Gastroesophageal sphincter (tissue), 4 donors: ENCODE results near the gene DGKQ. TPM values are rescaled to one million over a fixed set of nuclear protein-coding genes. Genes with fewer than 3 reads are reported as not detected.

Source experiments
- ATAC-seq: fragments of 150-250 bp; one replicate; pipeline ENCODE4 v1.9.1; 2016; ENCODE audit warnings: mild to moderate bottlenecking, moderate library complexity
- H3K27ac ChIP-seq, 4 donors: fragments of 200-600 bp; sonication (generic) in 3 of 4; 1 replicate in 3 of 4; 2 replicates in 1 of 4; pipeline ENCODE4 v1.5.1; 2016 to 2019
- H3K27me3 ChIP-seq: fragments of 200-600 bp; sonication (generic); one replicate; pipeline ENCODE4 v1.5.1; 2019
- H3K36me3 ChIP-seq, 2 donors: fragments of 200-600 bp; sonication (generic); one replicate each; pipeline ENCODE4 v1.5.1; 2019; ENCODE audit warnings: control low read depth in 1 of 2
- H3K4me1 ChIP-seq, 3 donors: fragments of 200-600 bp; sonication (generic); 1 replicate in 2 of 3; 2 replicates in 1 of 3; pipeline ENCODE4 v1.5.1; 2016 to 2019; ENCODE audit warnings: control low read depth in 2 of 3
- H3K4me3 ChIP-seq, 2 donors: fragments of 200-600 bp; sonication (generic); one replicate each; pipeline ENCODE4 v1.5.1; 2019; ENCODE audit warnings: mild to moderate bottlenecking in 1 of 2, moderate library complexity in 1 of 2
- H3K9me3 ChIP-seq, 3 donors: fragments of 200-600 bp; sonication (generic); one replicate each; pipeline ENCODE4 v1.5.1; 2017 to 2019; ENCODE audit warnings: control low read depth in 2 of 3
- EP300 ChIP-seq: sonication (generic); formaldehyde crosslinking; IDR thresholded peaks from one replicate; pipeline ENCODE4 v1.6.1; 2017; ENCODE audit warnings: antibody characterized with exemption, mild to moderate bottlenecking
- POLR2A ChIP-seq, 2 donors: fragments of 450-650 bp; IDR thresholded peaks; one replicate each; pipeline ENCODE4 v1.6.1; 2017; ENCODE audit warnings: antibody characterized with exemption in 2 of 2, mild to moderate bottlenecking in 2 of 2, moderate library complexity in 1 of 2
- POLR2AphosphoS5 ChIP-seq: sonication (generic); formaldehyde crosslinking; IDR thresholded peaks from one replicate; pipeline ENCODE4 v1.6.1; 2017; ENCODE audit warnings: antibody characterized with exemption
- WGBS, 2 donors: methylation state at CpG; one replicate each; pipeline ENCODE4 v1.1.5; 2018; ENCODE audit warnings: low coverage in 1 of 2; 5-methylcytosine and 5-hydroxymethylcytosine counted together
- total RNA-seq, 4 donors: library from RNA; depleted of rRNA; stranded (reverse); fragments of >200 nt; gene quantifications; one replicate each; pipeline ENCODE4 v1.1.0, GENCODE V29; 2016
- TF ChIP-seq, protein P1 (sequence below), 4 experiments: fragments of 200-600 bp in 2 of 4; fragments of 450-650 bp in 2 of 4; sonication (generic) in 1 of 4; IDR thresholded peaks; one replicate each; pipeline ENCODE4 v1.5.1; 2017 to 2019; ENCODE audit warnings: antibody characterized with exemption in 4 of 4, mild to moderate bottlenecking in 2 of 4, moderate library complexity in 2 of 4

The DGKQ gene
- total RNA-seq, 4 donors from 2014 or later, result 7.5 to 13.5 (median 9.3) TPM

DNA sequence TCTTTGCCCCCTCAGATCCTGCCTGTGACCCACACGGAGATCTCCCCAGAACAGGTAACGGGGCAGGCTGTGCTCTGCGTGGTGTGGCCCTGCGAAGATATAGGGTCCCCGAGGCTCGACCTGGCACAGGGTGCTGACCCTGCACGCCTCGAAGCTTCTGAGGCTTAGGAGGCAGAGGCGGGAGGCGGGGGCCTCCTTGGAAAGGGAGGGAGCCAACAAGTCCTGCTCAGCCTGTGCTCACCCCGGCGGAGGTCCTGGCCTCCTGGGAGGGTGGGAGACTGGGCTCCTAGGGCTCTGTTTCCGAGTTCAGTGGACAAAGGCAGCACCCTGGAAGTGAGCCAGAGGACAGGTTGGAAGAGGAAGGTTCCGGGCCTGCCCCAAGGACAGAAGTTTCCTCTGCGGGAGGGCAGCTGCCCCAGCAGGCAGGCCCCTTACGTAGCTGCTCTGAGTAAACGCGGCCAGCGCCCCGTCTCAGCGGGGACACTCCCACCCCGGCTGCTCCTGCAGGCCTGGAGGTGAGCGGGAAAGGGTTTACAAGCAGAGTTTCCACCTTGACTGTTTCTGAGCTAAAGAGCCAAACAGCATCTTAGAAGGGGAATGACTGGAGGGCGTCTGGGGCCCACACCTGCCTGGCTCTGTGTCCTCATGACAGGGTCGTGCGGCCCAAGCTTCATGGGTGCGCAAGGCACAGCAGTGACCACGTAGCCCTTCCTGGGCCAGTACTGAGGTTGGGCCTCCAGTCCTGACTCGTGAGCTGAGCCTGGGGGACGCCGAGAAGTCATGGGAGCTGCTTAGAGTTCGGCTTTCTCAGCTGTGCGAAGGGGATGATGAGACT lies 25.1 kb downstream of the DGKQ start:
- H3K4me1 ChIP-seq, result peaks cover 0 to 12% (median 0%) of the 10 kb centered on the region in 3 donors
- TF ChIP-seq POLR2AphosphoS5 (no peak), POLR2A (IDR thresholded peaks at IDR 0.05) (no peak), EP300 (no peak)
- TF ChIP-seq, protein P1, sequence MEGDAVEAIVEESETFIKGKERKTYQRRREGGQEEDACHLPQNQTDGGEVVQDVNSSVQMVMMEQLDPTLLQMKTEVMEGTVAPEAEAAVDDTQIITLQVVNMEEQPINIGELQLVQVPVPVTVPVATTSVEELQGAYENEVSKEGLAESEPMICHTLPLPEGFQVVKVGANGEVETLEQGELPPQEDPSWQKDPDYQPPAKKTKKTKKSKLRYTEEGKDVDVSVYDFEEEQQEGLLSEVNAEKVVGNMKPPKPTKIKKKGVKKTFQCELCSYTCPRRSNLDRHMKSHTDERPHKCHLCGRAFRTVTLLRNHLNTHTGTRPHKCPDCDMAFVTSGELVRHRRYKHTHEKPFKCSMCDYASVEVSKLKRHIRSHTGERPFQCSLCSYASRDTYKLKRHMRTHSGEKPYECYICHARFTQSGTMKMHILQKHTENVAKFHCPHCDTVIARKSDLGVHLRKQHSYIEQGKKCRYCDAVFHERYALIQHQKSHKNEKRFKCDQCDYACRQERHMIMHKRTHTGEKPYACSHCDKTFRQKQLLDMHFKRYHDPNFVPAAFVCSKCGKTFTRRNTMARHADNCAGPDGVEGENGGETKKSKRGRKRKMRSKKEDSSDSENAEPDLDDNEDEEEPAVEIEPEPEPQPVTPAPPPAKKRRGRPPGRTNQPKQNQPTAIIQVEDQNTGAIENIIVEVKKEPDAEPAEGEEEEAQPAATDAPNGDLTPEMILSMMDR (IDR thresholded peaks at IDR 0.05), result no peak
- no peak for ATAC-seq
- no peaks in the 10 kb centered on the region for H3K27me3 ChIP-seq
- no peak overlapping the region for H3K4me3 ChIP-seq
- H3K36me3 ChIP-seq, result peaks cover 0 to 43% of the 10 kb centered on the region in 2 donors
- H3K27ac ChIP-seq, result no peak overlapping the region
- no peaks in the 10 kb centered on the region for H3K9me3 ChIP-seq
- 80 to 88% methylated on average over 1 to 8 of the region's 33 CpGs for WGBS, 2 donors

GRCh38 chr4:947491-947971 lies 25.8 kb downstream of the DGKQ start:
- WGBS, 2 donors, result no CpG with 5 or more reads among the region's 19 CpGs
- peaks cover 0 to 43% of the 10 kb centered on the region in 2 donors for H3K36me3 ChIP-seq
- no peak overlapping the region for H3K27ac ChIP-seq
- no peak overlapping the region for H3K4me3 ChIP-seq
- ATAC-seq, result no peak
- H3K4me1 ChIP-seq, result peaks cover 0 to 12% (median 0%) of the 10 kb centered on the region in 3 donors
- no peaks in the 10 kb centered on the region for H3K9me3 ChIP-seq
- TF ChIP-seq, protein P1 (IDR thresholded peaks at IDR 0.05), result no peak
- TF ChIP-seq POLR2A (IDR thresholded peaks at IDR 0.05), result no peak
- no peak for TF ChIP-seq POLR2AphosphoS5
- no peak for TF ChIP-seq EP300
- no peaks in the 10 kb centered on the region for H3K27me3 ChIP-seq

DNA sequence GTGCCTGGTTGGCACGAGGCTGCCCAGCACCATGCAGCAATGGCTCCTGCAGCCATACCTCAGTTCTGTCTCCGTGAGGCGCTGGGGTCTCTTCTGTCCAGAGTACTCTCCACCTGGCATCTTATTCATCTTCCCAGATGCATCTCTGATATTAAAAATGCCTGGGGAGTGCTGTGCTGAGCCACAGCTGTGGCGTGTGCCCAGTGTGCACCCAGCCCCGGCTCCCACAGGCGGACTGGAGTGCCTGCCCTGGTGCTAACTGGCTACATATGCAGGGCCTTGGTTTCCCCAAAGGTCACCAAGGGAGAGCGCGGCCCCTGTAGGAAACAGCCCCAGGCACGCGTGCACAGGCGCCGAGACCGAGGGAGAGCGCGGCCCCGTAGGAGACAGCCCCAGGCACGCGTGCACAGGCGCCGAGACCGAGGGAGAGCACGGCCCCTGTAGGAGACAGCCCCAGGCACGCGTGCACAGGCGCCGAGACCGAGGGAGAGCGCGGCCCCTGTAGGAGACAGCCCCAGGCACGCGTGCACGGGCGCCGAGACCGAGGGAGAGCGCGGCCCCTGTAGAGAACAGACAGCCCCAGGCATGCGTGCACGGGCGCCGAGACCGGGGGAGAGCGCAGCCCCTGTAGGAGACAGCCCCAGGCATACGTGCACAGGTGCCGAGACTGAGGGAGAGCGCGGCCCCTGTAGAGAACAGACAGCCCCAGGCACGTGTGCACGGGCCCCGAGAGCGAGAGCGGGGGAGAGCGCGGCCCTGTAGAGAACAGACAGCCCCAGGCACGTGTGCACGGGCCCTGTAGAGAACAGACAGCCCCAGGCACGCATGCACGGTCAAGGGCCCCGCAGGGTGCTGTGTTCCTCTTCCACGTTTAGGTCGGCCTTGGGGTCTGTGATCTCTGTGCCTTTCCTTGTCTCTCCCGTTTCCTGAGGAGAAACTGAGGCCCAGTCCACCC lies 26.6 kb downstream of the DGKQ start:
- ATAC-seq, result no peak
- peaks cover 0 to 12% (median 0%) of the 10 kb centered on the region in 3 donors for H3K4me1 ChIP-seq
- no peak overlapping the region for H3K27ac ChIP-seq
- no peaks in the 10 kb centered on the region for H3K9me3 ChIP-seq
- TF ChIP-seq POLR2AphosphoS5, result no peak
- no peak for TF ChIP-seq EP300
- TF ChIP-seq POLR2A (IDR thresholded peaks at IDR 0.05), result no peak
- TF ChIP-seq, protein P1 (IDR thresholded peaks at IDR 0.05), result no peak
- WGBS, 2 donors, result 67% methylated on average over 22 of the region's 62 CpGs; no CpG with 5 or more reads in 1 of the 2 donors
- no peaks in the 10 kb centered on the region for H3K27me3 ChIP-seq
- no peak overlapping the region for H3K4me3 ChIP-seq
- peaks cover 0 to 36% of the 10 kb centered on the region in 2 donors for H3K36me3 ChIP-seq

DNA sequence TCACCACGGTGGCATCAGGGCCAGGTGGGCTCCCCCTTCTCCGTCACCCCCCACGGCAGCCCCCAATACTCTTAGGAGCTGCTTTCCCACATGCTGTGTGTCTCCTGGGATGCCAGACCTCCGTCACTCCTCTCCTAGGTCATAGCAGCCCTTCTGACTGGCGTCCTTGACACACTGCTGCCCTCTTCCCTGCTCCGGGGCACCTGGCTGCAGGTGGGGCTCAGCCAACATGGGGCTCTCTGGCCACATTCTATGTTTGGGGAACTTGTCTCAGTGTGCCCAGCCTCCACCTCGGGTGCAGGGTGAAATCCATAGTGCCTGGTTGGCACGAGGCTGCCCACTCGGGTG lies 27.3 kb downstream of the DGKQ start:
- Histone ChIP-seq H3K36me3 (peaks cover 0 to 29% of the 10 kb centered on the region in 2 donors), H3K9me3 (no peaks in the 10 kb centered on the region), H3K4me1 (peaks cover 0 to 12% (median 0%) of the 10 kb centered on the region in 3 donors), H3K4me3 (no peak overlapping the region), H3K27ac (no peak overlapping the region), H3K27me3 (no peaks in the 10 kb centered on the region)
- WGBS, 2 donors, result 70 to 72% methylated on average over 4 to 5 of the region's 9 CpGs
- TF ChIP-seq POLR2AphosphoS5, result no peak
- no peak for TF ChIP-seq EP300
- TF ChIP-seq, protein P1 (IDR thresholded peaks at IDR 0.05), result no peak
- no peak for TF ChIP-seq POLR2A (IDR thresholded peaks at IDR 0.05)
- ATAC-seq, result no peak
